Measurements from ENCODE around the gene FYB2.

- no peak for TF ChIP-seq CTCF (IDR thresholded peaks at IDR 0.05)
- no peak for TF ChIP-seq POLR2A (IDR thresholded peaks at IDR 0.05)
- no peak for TF ChIP-seq POLR2AphosphoS5 (IDR thresholded peaks at IDR 0.05)
- TF ChIP-seq EP300 (IDR thresholded peaks at IDR 0.05) = no peak
Observed at GRCh38 chr1:56808410-56808809, 10.8 kb downstream of the FYB2 start.

Data from sigmoid colon (tissue), 4 donors.